HepG2 (cell line): Measurements from ENCODE around the gene SLC23A3.

Experiments
- CEBPB ChIP-seq: IDR thresholded peaks from 2 replicates; pipeline ENCODE4 v1.6.1; 2011; ENCODE audit warnings: low read depth, low read length, improper control_type of control experiment, borderline replicate concordance
- MAFK ChIP-seq, 2 experiments: IDR thresholded peaks in 1 of 2; conservative IDR thresholded peaks in 1 of 2; 2 replicates each; pipeline ENCODE4 v1.6.1; 2011; ENCODE audit warnings: improper control_type of control experiment in 2 of 2, low read length in 2 of 2
- MTA1 ChIP-seq: sonication (generic); formaldehyde crosslinking; IDR thresholded peaks from 2 replicates; pipeline ENCODE4 v1.4.0; 2020; ENCODE audit warnings: missing genetic modification reagents, mild to moderate bottlenecking, borderline replicate concordance
- RAD21 ChIP-seq: fragments of 450-650 bp; formaldehyde crosslinking; IDR thresholded peaks from 2 replicates; pipeline ENCODE4 v1.5.0; 2020; ENCODE audit warnings: mild to moderate bottlenecking
- SP2 ChIP-seq: sonication (generic); formaldehyde crosslinking; IDR thresholded peaks from 2 replicates; pipeline ENCODE4 v1.5.1; 2020; ENCODE audit warnings: mild to moderate bottlenecking, missing genetic modification reagents
- ZMYM3 ChIP-seq: sonication (generic); formaldehyde crosslinking; IDR thresholded peaks from 2 replicates; pipeline ENCODE4 v1.5.1; 2020; ENCODE audit warnings: mild to moderate bottlenecking, missing genetic modification reagents
- TF ChIP-seq, protein P1 (sequence below): sonication (generic); formaldehyde crosslinking; IDR thresholded peaks from 2 replicates; pipeline ENCODE4 v1.5.1; 2020; ENCODE audit warnings: missing genetic modification reagents, mild to moderate bottlenecking, borderline replicate concordance

DNA sequence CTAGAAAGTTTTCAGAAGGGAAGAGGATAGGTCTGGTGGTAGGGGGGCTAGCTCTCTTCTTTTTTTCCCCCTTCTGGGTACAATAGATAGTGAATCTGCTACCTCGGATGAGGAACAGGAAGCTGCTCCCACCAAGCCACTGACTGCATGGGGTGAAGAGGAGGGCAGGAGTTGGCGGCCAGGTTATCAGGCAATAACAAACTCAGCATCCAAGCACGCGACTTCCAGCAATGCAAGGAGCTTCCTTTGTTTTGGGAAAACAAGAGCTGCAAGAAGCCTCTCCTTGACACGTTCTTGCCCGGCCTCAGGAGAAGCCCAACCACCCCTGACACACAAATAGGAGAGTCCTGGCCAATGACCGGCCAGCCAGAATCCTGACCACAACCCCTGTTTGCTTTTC is 41.4 kb downstream of the SLC23A3 start:
- TF ChIP-seq SP2: no peak
- no peak for TF ChIP-seq CEBPB
- TF ChIP-seq, protein P1, sequence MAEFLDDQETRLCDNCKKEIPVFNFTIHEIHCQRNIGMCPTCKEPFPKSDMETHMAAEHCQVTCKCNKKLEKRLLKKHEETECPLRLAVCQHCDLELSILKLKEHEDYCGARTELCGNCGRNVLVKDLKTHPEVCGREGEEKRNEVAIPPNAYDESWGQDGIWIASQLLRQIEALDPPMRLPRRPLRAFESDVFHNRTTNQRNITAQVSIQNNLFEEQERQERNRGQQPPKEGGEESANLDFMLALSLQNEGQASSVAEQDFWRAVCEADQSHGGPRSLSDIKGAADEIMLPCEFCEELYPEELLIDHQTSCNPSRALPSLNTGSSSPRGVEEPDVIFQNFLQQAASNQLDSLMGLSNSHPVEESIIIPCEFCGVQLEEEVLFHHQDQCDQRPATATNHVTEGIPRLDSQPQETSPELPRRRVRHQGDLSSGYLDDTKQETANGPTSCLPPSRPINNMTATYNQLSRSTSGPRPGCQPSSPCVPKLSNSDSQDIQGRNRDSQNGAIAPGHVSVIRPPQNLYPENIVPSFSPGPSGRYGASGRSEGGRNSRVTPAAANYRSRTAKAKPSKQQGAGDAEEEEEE: no peak
- TF ChIP-seq MTA1 (CRISPR knock-in tag): no peak
- TF ChIP-seq RAD21: no peak
- no peak for TF ChIP-seq ZMYM3
- no peak for TF ChIP-seq MAFK (conservative IDR thresholded peaks at IDR 0.05 in 1 of 2, IDR thresholded peaks at IDR 0.05 in 1 of 2; ENCODE audit: low read length in 2 of 2)
